SKM-1 (cell line): ENCODE data around the gene FAM124A.

Experiments
- DNase-seq: peaks from one replicate; lab custom pipeline; 2025; ENCODE audit not compliant: unreplicated experiment; lab: John Stamatoyannopoulos, UW

Gene FAM124A

GRCh38 chr13:51333421-51333820 is 111.2 kb downstream of the FAM124A start:
- no peak for DNase-seq

- DNase-seq, result no peak
Observed at GRCh38 chr13:51333826-51334225, 111.6 kb downstream of the FAM124A start.
